ENCODE measurements around the gene RAB4B. TPM values are rescaled to one million over a fixed set of nuclear protein-coding genes. Genes with fewer than 3 reads are reported as not detected.
"Not testable (repeated sequence)": the region's sequence is repeated elsewhere in the genome, so short reads cannot be mapped to it uniquely, and the experiment has no call there.

RAB4B gene, protein sequence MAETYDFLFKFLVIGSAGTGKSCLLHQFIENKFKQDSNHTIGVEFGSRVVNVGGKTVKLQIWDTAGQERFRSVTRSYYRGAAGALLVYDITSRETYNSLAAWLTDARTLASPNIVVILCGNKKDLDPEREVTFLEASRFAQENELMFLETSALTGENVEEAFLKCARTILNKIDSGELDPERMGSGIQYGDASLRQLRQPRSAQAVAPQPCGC
- total RNA-seq = 6.7 and 10.6 TPM in 2 replicates

GRCh38 chr19:40777937-40778705 lies at the start of gene RAB4B:
TSS of gene RAB4B (plus strand) at chr19:40778247. CDS start at chr19:40778376, 129 bp downstream.
- peak; percentile 99 for DNase-seq (ENCODE audit: low read depth, low spot score)

DNA sequence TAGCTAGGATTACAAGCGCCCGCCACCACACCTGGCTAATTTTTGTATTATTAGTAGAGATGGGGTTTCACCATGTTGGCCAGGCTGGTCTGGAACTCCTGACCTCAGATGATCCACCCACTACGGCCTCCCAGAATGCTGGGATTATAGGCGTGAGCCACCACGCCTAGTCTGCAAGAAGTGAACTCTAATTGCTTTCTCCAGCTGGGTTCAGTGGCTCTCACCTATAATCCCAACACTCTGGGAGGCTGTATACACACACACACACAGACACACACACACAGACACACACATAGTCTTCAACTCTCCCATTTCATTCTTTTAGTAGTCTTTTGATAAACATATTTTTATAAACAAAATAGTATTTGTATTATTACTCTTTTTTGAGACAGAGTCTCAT lies 48.0 kb upstream of the RAB4B start:
- DNase-seq (ENCODE audit: low read depth, low spot score) = not testable (repeated sequence)

GRCh38 chr19:40732304-40732703 lies 45.7 kb upstream of the RAB4B start:
- not testable (repeated sequence) for DNase-seq (ENCODE audit: low read depth, low spot score)

GRCh38 chr19:40733149-40733548 lies 44.9 kb upstream of the RAB4B start:
- DNase-seq (ENCODE audit: low read depth, low spot score) = no peak

GRCh38 chr19:40735013-40735771 lies 42.9 kb upstream of the RAB4B start:
- DNase-seq (ENCODE audit: low read depth, low spot score) = no peak

DNA sequence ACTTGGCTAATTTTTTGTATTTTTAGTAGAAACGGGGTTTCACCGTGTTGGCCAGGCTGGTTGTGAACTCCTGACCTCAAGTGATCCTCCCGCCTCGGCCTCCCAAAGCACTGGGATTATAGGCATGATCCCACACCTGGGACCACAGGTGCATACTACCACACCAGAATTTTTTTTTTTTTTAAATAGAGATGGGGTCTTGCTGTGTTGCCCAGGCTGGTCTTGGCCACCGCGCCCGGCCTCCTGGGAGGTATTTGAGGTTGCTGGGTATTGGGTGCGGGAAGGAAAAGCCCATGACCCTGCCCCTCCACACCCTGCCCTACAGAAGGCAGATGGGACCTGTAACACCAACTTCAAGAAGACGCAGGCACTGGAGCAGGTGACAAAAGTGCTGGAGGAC lies 41.4 kb upstream of the RAB4B start:
- no peak for DNase-seq (ENCODE audit: low read depth, low spot score)

DNA sequence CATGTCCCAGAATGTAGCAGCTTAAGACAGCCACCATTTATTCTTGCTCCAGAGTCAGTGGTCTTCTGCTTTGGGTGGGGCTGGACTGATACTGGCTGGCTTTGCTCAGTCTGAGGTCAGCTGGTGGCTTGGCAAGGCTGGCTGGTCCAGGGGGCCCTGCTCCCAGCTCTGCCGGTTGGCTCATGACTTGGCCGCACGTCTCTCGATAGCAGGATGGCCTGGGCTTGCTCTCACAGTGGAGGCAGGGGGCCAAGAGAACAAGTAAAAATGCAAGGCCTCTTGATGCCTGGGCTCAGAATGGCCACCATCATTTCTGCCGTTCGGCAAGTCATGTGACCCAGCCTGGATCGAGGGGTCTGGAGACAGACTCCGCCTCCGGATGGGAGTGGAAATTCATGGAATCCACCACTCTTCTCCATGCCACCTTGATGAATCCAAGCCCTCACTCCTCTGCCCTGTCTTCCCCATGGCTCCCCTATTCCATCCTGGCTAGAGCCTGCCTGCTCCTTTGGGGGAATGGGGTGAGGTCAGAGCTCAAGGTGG lies 40.9 kb upstream of the RAB4B start:
- no peak for DNase-seq (ENCODE audit: low read depth, low spot score)

DNA sequence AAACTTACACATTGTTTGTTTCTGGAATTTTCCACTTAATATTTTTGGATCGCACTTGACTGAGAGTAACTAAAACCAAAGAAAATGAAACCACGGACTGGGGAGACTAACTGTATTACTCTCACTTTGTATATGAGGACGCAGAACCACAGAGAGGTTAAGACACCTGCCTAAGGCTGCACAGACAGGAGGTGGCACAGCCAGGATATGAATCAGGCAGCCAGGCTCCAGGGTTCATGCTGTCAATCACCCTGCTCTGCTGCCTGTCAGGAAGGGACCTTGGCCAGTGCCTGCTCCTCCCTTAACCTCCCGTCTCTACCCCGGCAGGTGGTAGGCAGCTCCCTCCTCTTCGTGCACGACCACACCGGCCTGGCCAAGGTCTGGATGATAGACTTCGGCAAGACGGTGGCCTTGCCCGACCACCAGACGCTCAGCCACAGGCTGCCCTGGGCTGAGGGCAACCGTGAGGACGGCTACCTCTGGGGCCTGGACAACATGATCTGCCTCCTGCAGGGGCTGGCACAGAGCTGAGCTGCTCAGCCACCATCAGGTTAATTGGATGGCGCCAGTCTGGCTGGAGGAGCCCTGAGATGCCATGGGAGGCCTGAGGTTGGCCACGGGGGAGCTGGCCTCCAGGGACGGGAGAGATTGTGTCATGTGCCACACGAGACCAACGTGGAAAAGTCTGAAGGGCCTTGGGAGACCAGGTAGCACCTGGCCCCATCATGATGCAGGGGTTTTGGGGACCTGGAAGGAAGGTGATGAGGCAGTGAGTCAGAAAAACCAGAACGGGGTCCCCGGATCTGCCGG lies 38.8 kb upstream of the RAB4B start:
- DNase-seq (ENCODE audit: low read depth, low spot score) = no peak

DNA sequence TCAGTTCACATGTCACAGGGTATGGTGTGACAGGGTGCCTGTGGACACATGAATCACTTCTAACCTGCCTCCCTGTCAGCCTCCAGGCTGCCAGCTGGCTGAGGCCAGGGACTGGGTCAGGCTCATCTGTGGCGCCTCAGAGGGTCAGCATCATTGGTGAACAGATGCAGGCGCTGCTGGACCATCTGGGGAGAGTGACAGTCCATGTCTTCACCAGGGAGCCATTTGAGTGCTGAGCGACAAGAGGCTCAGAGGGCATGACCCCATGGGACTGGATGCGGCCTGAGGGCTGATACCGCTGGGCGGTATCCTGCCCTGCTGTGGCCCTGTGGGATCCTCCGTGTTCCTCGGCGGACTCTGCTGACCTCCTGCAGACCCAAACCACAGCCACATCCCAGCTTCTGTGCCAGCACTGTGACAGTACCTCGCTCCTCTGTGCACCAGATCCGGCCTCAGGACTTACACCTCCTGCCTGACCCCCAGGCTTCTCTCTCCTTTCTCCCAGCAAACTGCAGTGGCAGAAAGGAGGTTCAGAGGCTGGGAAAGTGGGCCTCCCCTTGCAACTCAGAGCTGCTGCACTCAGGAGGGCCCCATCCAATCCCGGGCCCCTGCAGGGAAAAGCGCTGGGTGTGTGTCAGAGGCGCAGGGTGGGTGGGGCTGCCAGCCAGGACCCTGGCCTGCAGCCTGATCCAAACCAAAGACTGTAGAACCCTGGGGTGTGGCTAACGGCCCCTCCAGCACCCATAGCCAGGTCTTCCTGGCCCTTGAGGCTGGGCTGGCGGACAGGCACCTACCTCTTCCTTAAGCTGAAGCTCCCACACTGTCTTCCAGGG lies 38.0 kb upstream of the RAB4B start:
- no peak for DNase-seq (ENCODE audit: low read depth, low spot score)

DNA sequence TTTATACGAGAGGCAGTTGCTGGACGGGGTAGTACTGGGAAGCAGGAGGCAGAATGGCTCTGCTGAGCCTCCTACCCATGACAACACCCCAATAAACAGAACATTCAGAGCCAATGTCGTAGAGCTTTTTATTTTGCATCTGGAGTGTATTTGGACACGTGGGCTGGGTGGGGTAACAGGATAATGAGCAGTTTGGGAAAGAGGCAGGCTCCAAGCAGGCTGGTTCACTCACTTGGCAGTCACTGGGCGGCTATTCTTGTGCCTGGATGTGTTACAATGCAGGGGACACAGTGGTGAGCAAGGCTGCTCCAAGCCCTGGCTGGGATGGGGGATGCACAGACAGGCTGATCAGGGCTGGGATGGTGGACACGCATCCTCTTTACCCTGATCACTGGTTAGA lies 37.3 kb upstream of the RAB4B start:
- no peak for DNase-seq (ENCODE audit: low read depth, low spot score)

- DNase-seq (ENCODE audit: low read depth, low spot score) = no peak
These were observed 36.3 kb upstream of the RAB4B start for GRCh38 chr19:40741527-40742390.

DNA sequence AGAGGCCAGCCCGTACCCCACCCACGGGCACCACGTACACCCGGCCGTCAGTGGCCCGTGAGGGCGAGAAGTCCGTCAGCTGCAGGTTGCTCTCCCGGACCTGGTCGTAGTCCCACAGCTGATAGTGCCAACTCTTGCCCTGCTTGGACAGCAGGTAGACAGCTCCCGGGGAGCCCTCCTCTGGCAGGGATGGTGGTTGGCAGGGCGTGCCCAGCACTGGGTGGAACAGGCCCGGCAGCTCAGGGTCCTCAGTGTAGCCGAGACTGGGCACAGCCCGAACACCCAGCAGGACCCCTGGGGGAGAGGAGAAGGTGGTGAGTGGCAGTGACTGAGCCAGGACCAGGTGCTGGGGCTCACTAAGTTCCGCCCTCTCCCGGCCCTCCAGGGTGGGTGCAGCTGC lies 35.6 kb upstream of the RAB4B start:
- no peak for DNase-seq (ENCODE audit: low read depth, low spot score)

DNA sequence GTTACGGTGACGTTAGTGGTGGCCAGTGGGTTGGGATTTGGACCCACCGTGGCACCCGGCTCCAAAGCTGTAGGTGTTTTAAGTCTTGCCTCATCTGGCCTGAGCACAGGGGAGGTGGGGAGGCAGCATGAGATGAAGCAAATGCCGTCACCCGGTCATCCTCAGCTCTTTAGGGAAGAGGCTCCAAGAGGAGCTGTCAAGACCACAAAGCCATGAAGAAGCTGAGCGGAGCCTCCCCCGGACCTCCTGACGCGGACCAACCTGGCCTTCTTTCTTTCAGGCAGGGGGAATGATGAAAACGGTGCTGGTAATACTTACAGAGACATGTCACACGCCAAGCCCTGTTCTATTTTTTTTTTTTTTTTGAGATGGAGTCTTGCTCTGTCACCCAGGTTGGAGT lies 35.2 kb upstream of the RAB4B start:
- DNase-seq (ENCODE audit: low read depth, low spot score) = no peak

DNA sequence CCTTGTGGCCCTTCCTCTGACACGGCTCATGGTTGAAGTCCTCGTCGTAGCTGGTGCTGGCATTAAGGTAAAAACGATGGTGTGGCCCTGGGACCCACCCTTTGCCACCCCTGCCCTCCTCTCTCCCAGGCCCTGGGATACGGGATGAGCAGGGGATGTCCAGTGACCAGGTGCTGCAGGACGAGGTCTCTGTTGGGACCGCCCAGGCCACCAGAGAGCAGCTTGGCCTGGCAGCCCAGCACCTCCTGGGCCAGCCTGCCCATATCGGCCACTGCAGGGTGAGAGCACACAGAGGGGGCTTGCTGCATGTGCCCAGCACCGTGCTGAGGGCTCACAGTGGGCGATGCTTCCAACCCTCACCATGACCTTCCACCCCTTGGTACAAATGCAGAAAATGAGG lies 34.1 kb upstream of the RAB4B start:
- no peak for DNase-seq (ENCODE audit: low read depth, low spot score)

- DNase-seq (ENCODE audit: low read depth, low spot score) = no peak
These were observed 33.3 kb upstream of the RAB4B start for GRCh38 chr19:40744554-40745401.

DNA sequence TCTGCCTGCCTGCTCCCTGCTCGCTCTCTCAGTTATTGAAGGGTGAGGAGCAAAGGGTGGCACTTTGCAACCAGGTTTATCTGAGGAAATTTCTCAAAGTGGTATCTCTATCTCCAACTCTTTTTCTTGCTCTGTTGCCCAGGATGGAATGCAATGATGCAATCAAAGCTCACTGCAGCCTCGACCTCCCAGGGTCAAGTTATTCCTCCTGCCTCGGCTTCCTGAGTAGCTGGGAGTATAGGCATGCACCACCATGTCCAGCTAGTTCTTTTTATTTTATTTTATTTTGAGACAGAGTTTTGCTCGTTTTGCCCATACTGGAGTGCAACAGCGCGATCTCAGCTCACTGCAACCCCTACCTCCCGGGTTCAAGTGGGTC lies 32.7 kb upstream of the RAB4B start:
- DNase-seq (ENCODE audit: low read depth, low spot score) = no peak

- DNase-seq (ENCODE audit: low read depth, low spot score) = no peak
These were observed 30.5 kb upstream of the RAB4B start for GRCh38 chr19:40747536-40747935.

- peak; percentile 100 for DNase-seq (ENCODE audit: low read depth, low spot score)
These were observed 27.8 kb upstream of the RAB4B start, which contains the start of gene ACTMAP for GRCh38 chr19:40750058-40750873. TSS of gene ACTMAP (minus strand) at chr19:40750477. CDS start at chr19:40749803, 674 bp downstream.
